ENCODE measurements around the gene PDXP.

The PDXP gene

DNA sequence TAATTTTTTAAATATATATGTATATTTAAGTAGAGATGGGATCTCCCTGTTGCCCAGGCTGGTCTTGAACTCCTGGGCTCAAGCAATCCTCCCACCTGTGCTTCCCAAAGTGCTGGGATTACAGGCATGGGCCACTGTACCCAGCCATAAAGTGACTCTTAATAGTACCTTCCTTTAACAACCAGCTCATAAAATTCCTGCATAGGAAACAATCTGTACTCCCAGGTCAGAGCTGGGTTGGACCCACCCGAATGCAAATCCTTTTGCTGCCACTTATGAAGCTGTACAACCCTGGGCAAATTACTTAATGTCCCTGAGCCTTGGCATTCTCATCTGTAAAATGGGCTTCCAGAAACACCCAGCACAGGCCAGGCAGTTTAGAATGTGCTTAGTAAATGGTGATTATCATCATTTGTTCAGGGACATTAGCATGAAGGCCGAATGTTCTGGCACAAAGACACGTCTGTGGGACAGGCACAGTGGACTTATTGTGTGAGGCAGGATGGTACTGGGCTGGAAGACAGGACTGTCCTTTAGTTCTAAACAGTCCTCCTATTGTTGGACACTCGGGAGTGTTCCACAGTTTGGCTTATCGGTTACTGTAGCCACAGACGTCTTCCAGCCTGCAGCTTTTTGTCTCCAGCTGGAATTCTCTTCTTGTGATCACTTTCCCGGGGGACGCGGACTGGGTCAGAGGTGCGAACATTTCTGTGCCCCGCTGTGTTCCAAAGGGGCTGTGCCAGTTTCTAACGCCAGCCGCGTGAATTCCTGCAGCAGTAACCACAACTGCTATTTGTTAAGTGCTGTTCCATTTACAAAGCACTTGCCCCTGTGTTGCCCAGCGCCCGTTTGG is 6.0 kb downstream of the PDXP start:
- no peaks in the 10 kb centered on the region for H3K27me3 ChIP-seq (ENCODE audit: low read depth, low read length)
- no peaks in the 10 kb centered on the region for H3K9me3 ChIP-seq (ENCODE audit: control insufficient read depth in 1 of 2, low read length in 2 of 2)
- no peak overlapping the region for H3K27ac ChIP-seq (ENCODE audit: low read length)
- peaks cover 26 to 34% of the 10 kb centered on the region in 2 donors for H3K4me1 ChIP-seq (ENCODE audit: control insufficient read depth in 1 of 2, insufficient read depth in 2 of 2, low read length in 2 of 2)
- peaks cover 10 to 13% of the 10 kb centered on the region in 2 donors for H3K36me3 ChIP-seq (ENCODE audit: control insufficient read depth in 1 of 2, insufficient read depth in 2 of 2, low read length in 2 of 2)
- no peak overlapping the region for H3K4me3 ChIP-seq (ENCODE audit: low read depth in 1 of 2, low read length in 2 of 2)

DNA sequence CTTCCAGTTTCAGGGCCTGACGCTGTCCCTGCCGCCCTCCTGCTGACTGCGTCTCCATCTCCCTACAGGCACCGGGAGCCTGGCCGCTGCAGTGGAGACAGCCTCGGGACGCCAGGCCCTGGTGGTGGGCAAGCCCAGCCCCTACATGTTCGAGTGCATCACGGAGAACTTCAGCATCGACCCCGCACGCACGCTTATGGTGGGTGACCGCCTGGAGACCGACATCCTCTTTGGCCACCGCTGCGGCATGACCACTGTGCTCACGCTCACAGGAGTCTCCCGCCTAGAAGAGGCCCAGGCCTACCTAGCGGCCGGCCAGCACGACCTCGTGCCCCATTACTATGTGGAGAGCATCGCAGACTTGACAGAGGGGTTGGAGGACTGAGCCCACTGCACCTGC is 7.0 kb downstream of the PDXP start:
- Histone ChIP-seq H3K27me3 (ENCODE audit: low read depth, low read length) (no peaks in the 10 kb centered on the region), H3K27ac (ENCODE audit: low read length) (no peak overlapping the region), H3K36me3 (ENCODE audit: control insufficient read depth in 1 of 2, insufficient read depth in 2 of 2, low read length in 2 of 2) (peaks cover 10 to 13% of the 10 kb centered on the region in 2 donors), H3K4me1 (ENCODE audit: control insufficient read depth in 1 of 2, insufficient read depth in 2 of 2, low read length in 2 of 2) (peaks cover 16 to 24% of the 10 kb centered on the region in 2 donors), H3K4me3 (ENCODE audit: low read depth in 1 of 2, low read length in 2 of 2) (no peak overlapping the region), H3K9me3 (ENCODE audit: control insufficient read depth in 1 of 2, low read length in 2 of 2) (no peaks in the 10 kb centered on the region)

DNA sequence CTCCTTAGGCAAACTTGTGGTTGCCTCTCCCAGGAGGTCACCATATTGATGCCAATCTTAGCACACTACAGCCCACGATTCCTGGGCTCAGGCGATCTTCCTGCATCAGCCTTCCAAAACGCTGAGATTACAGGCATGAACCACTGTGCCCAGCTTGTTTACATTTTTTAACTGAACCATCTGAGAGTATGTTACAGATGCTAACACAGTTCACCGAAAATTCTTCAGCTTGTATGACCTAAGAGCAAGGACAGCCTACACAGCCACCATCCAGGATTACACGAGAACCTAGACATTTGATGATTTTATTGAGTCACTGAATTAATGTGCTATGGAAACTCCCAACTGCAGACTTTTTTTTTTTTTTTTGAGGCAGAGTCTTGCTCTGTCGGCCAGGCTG is 11.1 kb downstream of the PDXP start:
- H3K27ac ChIP-seq (ENCODE audit: low read length) = no peak overlapping the region
- H3K4me1 ChIP-seq (ENCODE audit: control insufficient read depth in 1 of 2, insufficient read depth in 2 of 2, low read length in 2 of 2) = peaks cover 0 to 17% of the 10 kb centered on the region in 2 donors
- H3K4me3 ChIP-seq (ENCODE audit: low read depth in 1 of 2, low read length in 2 of 2) = no peak overlapping the region
- H3K27me3 ChIP-seq (ENCODE audit: low read depth, low read length) = no peaks in the 10 kb centered on the region
- H3K36me3 ChIP-seq (ENCODE audit: control insufficient read depth in 1 of 2, insufficient read depth in 2 of 2, low read length in 2 of 2) = peaks cover 10 to 13% of the 10 kb centered on the region in 2 donors
- H3K9me3 ChIP-seq (ENCODE audit: control insufficient read depth in 1 of 2, low read length in 2 of 2) = no peaks in the 10 kb centered on the region

GRCh38 chr22:37672206-37672919 is 13.8 kb downstream of the PDXP start:
- Histone ChIP-seq H3K36me3 (ENCODE audit: control insufficient read depth in 1 of 2, insufficient read depth in 2 of 2, low read length in 2 of 2) (peaks cover 0 to 5% of the 10 kb centered on the region in 2 donors), H3K4me3 (ENCODE audit: low read depth in 1 of 2, low read length in 2 of 2) (no peak overlapping the region), H3K9me3 (ENCODE audit: control insufficient read depth in 1 of 2, low read length in 2 of 2) (no peaks in the 10 kb centered on the region), H3K4me1 (ENCODE audit: control insufficient read depth in 1 of 2, insufficient read depth in 2 of 2, low read length in 2 of 2) (peaks cover 0 to 18% of the 10 kb centered on the region in 2 donors), H3K27me3 (ENCODE audit: low read depth, low read length) (no peaks in the 10 kb centered on the region), H3K27ac (ENCODE audit: low read length) (no peak overlapping the region)

DNA sequence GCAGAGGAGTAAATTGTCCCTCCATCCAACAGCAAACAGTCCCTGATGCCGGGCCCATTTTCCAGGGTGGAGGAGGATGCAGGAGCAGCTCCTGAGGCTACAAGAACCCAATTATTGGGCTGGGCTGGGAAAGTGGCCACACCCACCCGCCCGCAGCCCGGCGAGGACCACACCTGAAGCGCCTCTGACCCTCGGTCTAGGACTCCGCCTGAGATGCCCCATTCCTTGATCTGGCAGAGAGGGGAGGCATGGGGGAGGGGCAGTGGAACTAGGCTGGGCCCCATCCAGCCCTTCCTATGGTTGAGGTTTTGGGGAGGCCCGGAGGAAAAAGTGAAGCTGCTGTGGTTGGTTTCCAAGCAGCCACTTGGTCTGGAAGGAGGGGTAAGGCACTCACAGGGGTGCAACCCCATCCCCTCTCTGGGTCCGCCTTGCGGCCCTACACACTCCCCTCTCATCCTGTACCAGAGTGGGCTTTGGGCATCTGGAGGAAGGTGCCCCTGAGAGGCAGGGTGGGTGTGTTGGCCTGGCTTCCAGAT is 14.5 kb downstream of the PDXP start:
- Histone ChIP-seq H3K36me3 (ENCODE audit: control insufficient read depth in 1 of 2, insufficient read depth in 2 of 2, low read length in 2 of 2) (peaks cover 0 to 5% of the 10 kb centered on the region in 2 donors), H3K9me3 (ENCODE audit: control insufficient read depth in 1 of 2, low read length in 2 of 2) (no peaks in the 10 kb centered on the region), H3K27me3 (ENCODE audit: low read depth, low read length) (no peaks in the 10 kb centered on the region), H3K4me3 (ENCODE audit: low read depth in 1 of 2, low read length in 2 of 2) (no peak overlapping the region), H3K4me1 (ENCODE audit: control insufficient read depth in 1 of 2, insufficient read depth in 2 of 2, low read length in 2 of 2) (peaks cover under 1 to 21% of the 10 kb centered on the region in 2 donors), H3K27ac (ENCODE audit: low read length) (no peak overlapping the region)

GRCh38 chr22:37674248-37674647 is 15.7 kb downstream of the PDXP start:
- Histone ChIP-seq H3K4me1 (ENCODE audit: control insufficient read depth in 1 of 2, insufficient read depth in 2 of 2, low read length in 2 of 2) (peaks cover 4 to 29% of the 10 kb centered on the region in 2 donors), H3K27ac (ENCODE audit: low read length) (no peak overlapping the region), H3K36me3 (ENCODE audit: control insufficient read depth in 1 of 2, insufficient read depth in 2 of 2, low read length in 2 of 2) (peaks cover 0 to 5% of the 10 kb centered on the region in 2 donors), H3K27me3 (ENCODE audit: low read depth, low read length) (no peaks in the 10 kb centered on the region), H3K4me3 (ENCODE audit: low read depth in 1 of 2, low read length in 2 of 2) (no peak overlapping the region), H3K9me3 (ENCODE audit: control insufficient read depth in 1 of 2, low read length in 2 of 2) (no peaks in the 10 kb centered on the region)

GRCh38 chr22:37674951-37675929 is 16.7 kb downstream of the PDXP start, which contains the start of gene LGALS1:
TSS of gene LGALS1 (plus strand) at chr22:37675636. CDS start at chr22:37675703, 67 bp downstream.
- Histone ChIP-seq H3K27me3 (ENCODE audit: low read depth, low read length) (no peaks in the 10 kb centered on the region), H3K4me3 (ENCODE audit: low read depth in 1 of 2, low read length in 2 of 2) (peak within 1 kb of the TSS; percentile 78 to 80), H3K27ac (ENCODE audit: low read length) (peak within 1 kb of the TSS; percentile 89), H3K9me3 (ENCODE audit: control insufficient read depth in 1 of 2, low read length in 2 of 2) (no peaks in the 10 kb centered on the region), H3K36me3 (ENCODE audit: control insufficient read depth in 1 of 2, insufficient read depth in 2 of 2, low read length in 2 of 2) (peaks cover 5% of the 10 kb centered on the region in 2 donors), H3K4me1 (ENCODE audit: control insufficient read depth in 1 of 2, insufficient read depth in 2 of 2, low read length in 2 of 2) (peaks cover 4 to 29% of the 10 kb centered on the region in 2 donors)

DNA sequence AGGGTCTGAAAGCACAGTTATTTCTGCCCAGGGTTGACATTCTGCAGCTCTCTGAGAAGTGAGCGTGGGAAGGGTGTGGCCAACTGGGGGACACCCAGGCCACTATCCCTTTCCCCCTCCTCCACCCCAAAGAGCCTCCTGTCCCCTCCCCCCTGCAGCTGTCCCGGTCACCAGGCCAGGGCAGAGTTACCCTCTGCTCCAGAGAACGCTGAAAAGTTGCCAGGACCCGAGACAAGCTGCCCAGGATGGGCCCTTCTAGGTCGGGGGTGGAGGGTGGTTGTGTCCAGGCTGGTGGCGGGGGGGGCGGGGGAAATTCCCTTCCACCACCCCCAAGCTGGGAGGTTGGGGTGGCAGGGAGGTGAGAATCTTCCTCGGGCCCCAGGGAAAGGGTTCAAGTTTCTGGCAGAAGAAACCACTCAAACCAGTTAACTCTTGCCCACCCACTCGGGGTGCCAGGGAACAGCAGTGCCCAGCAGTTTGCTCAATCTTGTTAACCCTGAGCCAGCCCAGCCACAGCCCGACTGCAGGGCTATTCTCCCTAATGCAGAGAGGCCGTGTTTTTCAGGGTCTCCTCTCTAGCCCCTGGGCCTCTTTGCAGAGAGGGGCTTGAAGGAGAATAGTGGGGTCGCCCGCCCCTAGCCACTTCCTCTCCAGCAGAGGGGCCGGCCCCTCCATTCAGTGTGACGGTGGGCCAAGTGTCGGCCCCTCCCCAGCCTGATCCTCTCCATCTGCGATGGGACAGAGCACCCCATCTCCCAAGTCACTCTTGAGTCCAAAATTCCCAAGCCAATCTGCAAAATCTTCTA is 17.6 kb downstream of the PDXP start:
- Histone ChIP-seq H3K9me3 (ENCODE audit: control insufficient read depth in 1 of 2, low read length in 2 of 2) (no peaks in the 10 kb centered on the region), H3K36me3 (ENCODE audit: control insufficient read depth in 1 of 2, insufficient read depth in 2 of 2, low read length in 2 of 2) (peaks cover 5% of the 10 kb centered on the region in 2 donors), H3K27me3 (ENCODE audit: low read depth, low read length) (no peaks in the 10 kb centered on the region), H3K4me1 (ENCODE audit: control insufficient read depth in 1 of 2, insufficient read depth in 2 of 2, low read length in 2 of 2) (peaks cover 7 to 32% of the 10 kb centered on the region in 2 donors), H3K27ac (ENCODE audit: low read length) (peak overlapping the region; percentile 89), H3K4me3 (ENCODE audit: low read depth in 1 of 2, low read length in 2 of 2) (peak overlapping the region; percentile 78 to 80)

- Histone ChIP-seq H3K9me3 (ENCODE audit: control insufficient read depth in 1 of 2, low read length in 2 of 2) (no peaks in the 10 kb centered on the region), H3K27me3 (ENCODE audit: low read depth, low read length) (no peaks in the 10 kb centered on the region), H3K36me3 (ENCODE audit: control insufficient read depth in 1 of 2, insufficient read depth in 2 of 2, low read length in 2 of 2) (peaks cover 5% of the 10 kb centered on the region in 2 donors), H3K4me1 (ENCODE audit: control insufficient read depth in 1 of 2, insufficient read depth in 2 of 2, low read length in 2 of 2) (peaks cover 10 to 40% of the 10 kb centered on the region in 2 donors), H3K27ac (ENCODE audit: low read length) (peak overlapping the region; percentile 89), H3K4me3 (ENCODE audit: low read depth in 1 of 2, low read length in 2 of 2) (peak overlapping the region; percentile 78 to 80)
Measured at GRCh38 chr22:37676736-37677492, 18.4 kb downstream of the PDXP start.
